ENCODE measurements around the gene PREX1.

Gene PREX1

GRCh38 chr20:48706710-48707365, 121.0 kb downstream of the PREX1 start:
- Histone ChIP-seq H2AFZ (ENCODE audit: low read depth) (no peak overlapping the region), H3K4me2 (no peak overlapping the region), H3K4me1 (ENCODE audit: low read depth, poor library complexity, severe bottlenecking) (no peaks in the 10 kb centered on the region), H3K9ac (no peak overlapping the region), H4K20me1 (ENCODE audit: insufficient read depth) (no peaks in the 10 kb centered on the region), H3K27me3 (ENCODE audit: insufficient read depth, low read depth) (no peaks in the 10 kb centered on the region; the same call in 1 of the 2 replicates), H3K36me3 (ENCODE audit: insufficient read depth) (no peaks in the 10 kb centered on the region), H3K79me2 (ENCODE audit: insufficient read depth, low read depth) (no peaks in the 10 kb centered on the region), H3K4me3 (IDR thresholded peaks at IDR 0.05; ENCODE audit: insufficient read depth, low read depth, low read length) (no peak overlapping the region), H3K27ac (no peak overlapping the region)
- TF ChIP-seq CTCF (conservative IDR thresholded peaks at IDR 0.05; ENCODE audit: low read depth, low read length): no peak

GRCh38 chr20:48706116-48706656, 121.6 kb downstream of the PREX1 start:
- Histone ChIP-seq H3K79me2 (ENCODE audit: insufficient read depth, low read depth) (no peaks in the 10 kb centered on the region), H3K27ac (no peak overlapping the region), H3K4me1 (ENCODE audit: low read depth, poor library complexity, severe bottlenecking) (no peaks in the 10 kb centered on the region), H3K36me3 (ENCODE audit: insufficient read depth) (no peaks in the 10 kb centered on the region), H4K20me1 (ENCODE audit: insufficient read depth) (no peaks in the 10 kb centered on the region), H3K4me3 (IDR thresholded peaks at IDR 0.05; ENCODE audit: insufficient read depth, low read depth, low read length) (no peak overlapping the region), H3K4me2 (no peak overlapping the region), H2AFZ (ENCODE audit: low read depth) (no peak overlapping the region), H3K27me3 (ENCODE audit: insufficient read depth, low read depth) (no peaks in the 10 kb centered on the region; the same call in 1 of the 2 replicates), H3K9ac (no peak overlapping the region)
- TF ChIP-seq CTCF (conservative IDR thresholded peaks at IDR 0.05; ENCODE audit: low read depth, low read length): no peak

- Histone ChIP-seq H3K79me2 (ENCODE audit: insufficient read depth, low read depth) (no peaks in the 10 kb centered on the region), H3K4me2 (no peak overlapping the region), H2AFZ (ENCODE audit: low read depth) (no peak overlapping the region), H4K20me1 (ENCODE audit: insufficient read depth) (no peaks in the 10 kb centered on the region), H3K4me1 (ENCODE audit: low read depth, poor library complexity, severe bottlenecking) (no peaks in the 10 kb centered on the region), H3K27ac (no peak overlapping the region), H3K27me3 (ENCODE audit: insufficient read depth, low read depth) (no peaks in the 10 kb centered on the region; the same call in 1 of the 2 replicates), H3K9ac (no peak overlapping the region), H3K4me3 (IDR thresholded peaks at IDR 0.05; ENCODE audit: insufficient read depth, low read depth, low read length) (no peak overlapping the region), H3K36me3 (ENCODE audit: insufficient read depth) (no peaks in the 10 kb centered on the region)
- no peak for TF ChIP-seq CTCF (conservative IDR thresholded peaks at IDR 0.05; ENCODE audit: low read depth, low read length)
Observed at GRCh38 chr20:48705240-48706115, 122.3 kb downstream of the PREX1 start.

GRCh38 chr20:48704761-48705160, 123.0 kb downstream of the PREX1 start:
- Histone ChIP-seq H2AFZ (ENCODE audit: low read depth) (no peak overlapping the region), H3K27me3 (ENCODE audit: insufficient read depth, low read depth) (no peaks in the 10 kb centered on the region; the same call in 1 of the 2 replicates), H3K4me1 (ENCODE audit: low read depth, poor library complexity, severe bottlenecking) (no peaks in the 10 kb centered on the region), H3K36me3 (ENCODE audit: insufficient read depth) (no peaks in the 10 kb centered on the region), H3K27ac (no peak overlapping the region), H3K4me2 (no peak overlapping the region), H3K79me2 (ENCODE audit: insufficient read depth, low read depth) (no peaks in the 10 kb centered on the region), H4K20me1 (ENCODE audit: insufficient read depth) (no peaks in the 10 kb centered on the region), H3K4me3 (IDR thresholded peaks at IDR 0.05; ENCODE audit: insufficient read depth, low read depth, low read length) (no peak overlapping the region), H3K9ac (no peak overlapping the region)
- no peak for TF ChIP-seq CTCF (conservative IDR thresholded peaks at IDR 0.05; ENCODE audit: low read depth, low read length)
